Measurements from ENCODE around the gene DIDO1. TPM values are rescaled to one million over a fixed set of nuclear protein-coding genes. Genes with fewer than 3 reads are reported as not detected.

The DIDO1 gene
- total RNA-seq, 2 donors from 2014 or later = 53.5 to 68.3 TPM

DNA sequence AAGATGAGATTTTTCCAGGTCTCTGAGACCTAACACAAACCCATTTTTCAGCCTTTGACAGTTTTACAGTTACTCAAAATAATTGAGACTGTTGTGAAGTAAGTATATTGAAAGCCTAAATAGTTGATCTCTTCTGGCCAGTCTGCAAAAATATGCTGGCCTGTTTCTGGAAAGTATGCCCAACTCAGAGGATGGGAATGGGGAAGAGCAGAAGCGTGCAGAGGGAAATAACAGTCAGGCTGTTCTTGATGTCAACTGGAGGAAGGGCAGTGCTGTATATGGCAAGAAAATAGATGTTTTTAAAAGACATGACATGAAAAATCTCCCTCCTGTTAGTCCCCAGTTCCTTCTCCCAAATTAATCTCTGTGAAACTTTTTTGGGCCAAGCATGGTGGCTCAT is 15.5 kb upstream of the DIDO1 start:
- Mint-ChIP-seq H3K4me1 (peaks cover 10% of the 10 kb centered on the region), H3K36me3 (ENCODE audit: low read depth) (peaks cover 56% of the 10 kb centered on the region), H3K4me3 (no peak overlapping the region), H3K27me3 (ENCODE audit: insufficient read depth) (no peaks in the 10 kb centered on the region), H3K9me3 (no peaks in the 10 kb centered on the region), H3K27ac (no peak overlapping the region)
- Histone ChIP-seq H3K27ac (ENCODE audit: low read depth, low read length) (no peak overlapping the region), H3K4me1 (ENCODE audit: control insufficient read depth, insufficient read depth, low read length) (no peaks in the 10 kb centered on the region), H3K9me3 (ENCODE audit: control insufficient read depth, low read length) (no peaks in the 10 kb centered on the region), H3K36me3 (ENCODE audit: control insufficient read depth, insufficient read depth, low read length) (peaks cover 61% of the 10 kb centered on the region), H3K9ac (ENCODE audit: extremely low read depth, low read length, poor library complexity, severe bottlenecking) (no peak overlapping the region), H3K27me3 (ENCODE audit: control insufficient read depth, insufficient read depth, low read length, poor library complexity, severe bottlenecking) (no peaks in the 10 kb centered on the region), H3K4me3 (ENCODE audit: low read length) (no peak overlapping the region)
- TF ChIP-seq, protein P1, sequence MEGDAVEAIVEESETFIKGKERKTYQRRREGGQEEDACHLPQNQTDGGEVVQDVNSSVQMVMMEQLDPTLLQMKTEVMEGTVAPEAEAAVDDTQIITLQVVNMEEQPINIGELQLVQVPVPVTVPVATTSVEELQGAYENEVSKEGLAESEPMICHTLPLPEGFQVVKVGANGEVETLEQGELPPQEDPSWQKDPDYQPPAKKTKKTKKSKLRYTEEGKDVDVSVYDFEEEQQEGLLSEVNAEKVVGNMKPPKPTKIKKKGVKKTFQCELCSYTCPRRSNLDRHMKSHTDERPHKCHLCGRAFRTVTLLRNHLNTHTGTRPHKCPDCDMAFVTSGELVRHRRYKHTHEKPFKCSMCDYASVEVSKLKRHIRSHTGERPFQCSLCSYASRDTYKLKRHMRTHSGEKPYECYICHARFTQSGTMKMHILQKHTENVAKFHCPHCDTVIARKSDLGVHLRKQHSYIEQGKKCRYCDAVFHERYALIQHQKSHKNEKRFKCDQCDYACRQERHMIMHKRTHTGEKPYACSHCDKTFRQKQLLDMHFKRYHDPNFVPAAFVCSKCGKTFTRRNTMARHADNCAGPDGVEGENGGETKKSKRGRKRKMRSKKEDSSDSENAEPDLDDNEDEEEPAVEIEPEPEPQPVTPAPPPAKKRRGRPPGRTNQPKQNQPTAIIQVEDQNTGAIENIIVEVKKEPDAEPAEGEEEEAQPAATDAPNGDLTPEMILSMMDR (conservative IDR thresholded peaks at IDR 0.05) = no peak
- no peak for DNase-seq
- 83 to 96% methylated on average over 1 of the region's 1 CpG for WGBS, 2 experiments (ENCODE audit: insufficient coverage in 1 of 2, insufficient read length in 1 of 2)

DNA sequence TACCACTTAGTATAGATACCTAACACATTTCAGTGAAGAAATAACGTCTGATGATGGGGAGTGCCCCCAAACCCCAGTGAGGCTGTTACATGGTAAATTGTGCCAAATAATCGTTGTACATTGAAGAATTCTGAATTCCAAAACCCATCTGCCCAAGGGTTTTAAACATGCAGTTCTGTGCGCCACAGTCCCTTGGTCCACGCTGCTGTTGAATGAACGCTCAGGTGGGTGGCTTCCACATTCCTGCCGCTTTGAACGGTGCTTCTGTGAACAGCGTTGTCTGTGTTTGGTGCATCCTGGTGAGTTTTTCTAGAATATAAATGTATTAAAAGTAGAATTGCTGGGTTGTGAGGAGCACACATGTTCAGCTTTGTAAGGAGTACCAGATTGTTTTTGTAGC is 14.6 kb upstream of the DIDO1 start:
- H3K4me3 ChIP-seq (ENCODE audit: low read length) = no peak overlapping the region
- peaks cover 48% of the 10 kb centered on the region for H3K36me3 Mint-ChIP-seq (ENCODE audit: low read depth)

DNA sequence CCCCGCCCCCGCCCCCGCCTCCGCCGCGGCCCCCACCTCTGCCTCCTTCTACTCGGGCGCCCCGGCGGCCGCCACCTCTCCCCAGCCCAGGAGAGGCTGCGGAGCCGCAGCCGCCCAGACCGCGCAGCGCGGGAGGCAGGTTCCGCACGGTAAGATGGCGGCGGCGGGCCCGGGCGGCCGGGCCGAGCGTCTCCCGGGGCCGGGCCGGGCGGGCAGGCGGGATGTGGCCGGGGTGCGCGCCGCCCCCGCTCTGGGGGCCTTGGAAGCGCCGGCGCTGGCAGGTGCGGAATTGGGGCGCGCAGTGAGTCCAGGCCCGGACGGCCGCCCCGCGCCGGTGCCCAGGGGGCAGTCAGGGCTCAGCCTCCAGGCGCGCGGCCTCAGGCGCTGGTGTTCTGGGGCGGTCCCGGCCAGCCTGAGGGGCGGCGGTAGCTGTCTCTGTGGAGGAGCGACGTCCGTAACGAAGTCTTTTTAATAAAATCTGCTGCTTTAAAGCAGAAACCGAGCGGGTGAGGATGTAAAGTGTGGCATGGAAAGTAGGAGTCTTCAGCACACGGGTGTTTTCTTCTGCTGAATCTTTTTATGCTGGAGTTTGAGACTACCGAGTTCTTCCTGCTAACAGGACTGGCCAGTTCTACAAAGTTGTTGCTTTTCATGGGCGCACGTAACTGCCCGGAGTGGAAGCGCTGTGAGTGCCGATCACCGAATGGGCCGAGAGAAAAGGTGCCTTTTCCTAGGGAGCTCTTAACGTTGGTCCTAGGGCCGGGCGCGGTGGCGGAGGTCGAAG is 12.0 kb upstream of the DIDO1 start, which contains the start of gene GID8:
Gene GID8, plus strand, starts transcription at position 43 of the 784 bp plus-strand sequence. CDS start 3,356 bp downstream, outside the sequence.
- no peaks in the 10 kb centered on the region for H3K27me3 Mint-ChIP-seq (ENCODE audit: insufficient read depth)
- WGBS, 2 experiments (ENCODE audit: insufficient coverage in 1 of 2, insufficient read length in 1 of 2) = 0 to 1% methylated on average over 30 to 76 of the region's 79 CpGs

More for the DNA sequence above, 14.6 kb upstream of the DIDO1 start:
- H3K27me3 ChIP-seq (ENCODE audit: control insufficient read depth, insufficient read depth, low read length, poor library complexity, severe bottlenecking) = no peaks in the 10 kb centered on the region
- peaks cover 10% of the 10 kb centered on the region for H3K4me1 Mint-ChIP-seq
- WGBS, 2 experiments (ENCODE audit: insufficient coverage in 1 of 2, insufficient read length in 1 of 2) = 93 to 97% methylated on average over 7 to 8 of the region's 8 CpGs
- H3K4me3 Mint-ChIP-seq = no peak overlapping the region
- no peaks in the 10 kb centered on the region for H3K9me3 ChIP-seq (ENCODE audit: control insufficient read depth, low read length)
- H3K9me3 Mint-ChIP-seq = no peaks in the 10 kb centered on the region
- H3K27me3 Mint-ChIP-seq (ENCODE audit: insufficient read depth) = no peaks in the 10 kb centered on the region
- H3K36me3 ChIP-seq (ENCODE audit: control insufficient read depth, insufficient read depth, low read length) = peaks cover 52% of the 10 kb centered on the region
- H3K4me1 ChIP-seq (ENCODE audit: control insufficient read depth, insufficient read depth, low read length) = no peaks in the 10 kb centered on the region
- TF ChIP-seq, protein P1 (conservative IDR thresholded peaks at IDR 0.05) = no peak
- H3K9ac ChIP-seq (ENCODE audit: extremely low read depth, low read length, poor library complexity, severe bottlenecking) = no peak overlapping the region
- H3K27ac ChIP-seq (ENCODE audit: low read depth, low read length) = no peak overlapping the region
- DNase-seq = no peak
- H3K27ac Mint-ChIP-seq = no peak overlapping the region

More for the DNA sequence above, 12.0 kb upstream of the DIDO1 start, which contains the start of gene GID8:
- Mint-ChIP-seq H3K4me3 (no peak within 1 kb of the TSS), H3K27ac (peak within 1 kb of the TSS; percentile 98), H3K4me1 (peaks cover 10% of the 10 kb centered on the region), H3K36me3 (ENCODE audit: low read depth) (peaks cover 23% of the 10 kb centered on the region), H3K9me3 (no peaks in the 10 kb centered on the region)
- no peaks in the 10 kb centered on the region for H3K4me1 ChIP-seq (ENCODE audit: control insufficient read depth, insufficient read depth, low read length)
- H3K27ac ChIP-seq (ENCODE audit: low read depth, low read length) = peak within 1 kb of the TSS; percentile 92
- peak; percentile 69 for DNase-seq
- no peaks in the 10 kb centered on the region for H3K9me3 ChIP-seq (ENCODE audit: control insufficient read depth, low read length)
- no peaks in the 10 kb centered on the region for H3K27me3 ChIP-seq (ENCODE audit: control insufficient read depth, insufficient read depth, low read length, poor library complexity, severe bottlenecking)
- H3K9ac ChIP-seq (ENCODE audit: extremely low read depth, low read length, poor library complexity, severe bottlenecking) = peak within 1 kb of the TSS; percentile 96
- peak within 1 kb of the TSS; percentile 99 for H3K4me3 ChIP-seq (ENCODE audit: low read length)
- TF ChIP-seq, protein P1 (conservative IDR thresholded peaks at IDR 0.05) = no peak
- peaks cover 51% of the 10 kb centered on the region for H3K36me3 ChIP-seq (ENCODE audit: control insufficient read depth, insufficient read depth, low read length)
